IPS-18a (cell line): Measurements from ENCODE around the gene CMTM2.
A peak's percentile ranks its signal among the peaks of the same experiment; 100 is the strongest.
"Not testable (repeated sequence)": the region's sequence is repeated elsewhere in the genome, so short reads cannot be mapped to it uniquely, and the experiment has no call there.

Experiments
- H3K27ac ChIP-seq: one replicate; pipeline ENCODE4 v1.5.1; 2013; ENCODE audit warnings: low read length
- H3K27me3 ChIP-seq: one replicate; pipeline ENCODE4 v1.6.1; 2013; ENCODE audit warnings: mild to moderate bottlenecking, low read length; ENCODE audit not compliant: control insufficient read depth, insufficient read depth
- H3K36me3 ChIP-seq: one replicate; pipeline ENCODE4 v1.6.1; 2013; ENCODE audit warnings: low read depth, low read length; ENCODE audit not compliant: control insufficient read depth
- H3K4me1 ChIP-seq: one replicate; pipeline ENCODE4 v1.6.1; 2013; ENCODE audit warnings: low read depth, low read length; ENCODE audit not compliant: control insufficient read depth
- H3K4me3 ChIP-seq: one replicate; pipeline ENCODE4 v1.5.1; 2013; ENCODE audit warnings: low read length
- H3K9ac ChIP-seq: one replicate; pipeline ENCODE4 v1.6.1; 2013; ENCODE audit warnings: mild to moderate bottlenecking, low read length, moderate library complexity
- H3K9me3 ChIP-seq: one replicate; pipeline ENCODE4 v1.6.1; 2013; ENCODE audit warnings: low read depth, low read length; ENCODE audit not compliant: control insufficient read depth

CMTM2 gene

DNA sequence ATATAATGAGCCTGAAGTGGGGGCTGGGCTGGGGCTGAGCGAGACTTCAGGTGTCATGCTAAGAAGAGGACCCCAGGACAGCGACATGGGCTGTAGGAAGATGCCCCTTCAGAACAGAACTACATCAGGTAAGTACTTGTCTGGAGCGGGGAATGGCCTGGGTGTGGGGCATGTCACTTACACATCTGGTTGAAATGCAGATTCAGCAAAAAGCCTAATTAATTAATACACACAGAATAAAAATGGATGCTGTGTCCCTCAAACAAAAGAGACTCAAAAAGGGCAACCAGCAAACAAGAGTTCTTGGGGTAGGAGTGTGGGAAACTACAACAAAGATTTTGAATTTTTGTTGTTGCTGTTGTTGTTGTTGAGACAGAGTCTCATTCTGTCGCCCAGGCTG, 11.8 kb downstream of the CMTM2 start:
- Histone ChIP-seq H3K9me3 (no peaks in the 10 kb centered on the region), H3K27ac (no peak overlapping the region), H3K4me3 (no peak overlapping the region), H3K27me3 (no peaks in the 10 kb centered on the region), H3K36me3 (no peaks in the 10 kb centered on the region), H3K9ac (no peak overlapping the region), H3K4me1 (no peaks in the 10 kb centered on the region)

DNA sequence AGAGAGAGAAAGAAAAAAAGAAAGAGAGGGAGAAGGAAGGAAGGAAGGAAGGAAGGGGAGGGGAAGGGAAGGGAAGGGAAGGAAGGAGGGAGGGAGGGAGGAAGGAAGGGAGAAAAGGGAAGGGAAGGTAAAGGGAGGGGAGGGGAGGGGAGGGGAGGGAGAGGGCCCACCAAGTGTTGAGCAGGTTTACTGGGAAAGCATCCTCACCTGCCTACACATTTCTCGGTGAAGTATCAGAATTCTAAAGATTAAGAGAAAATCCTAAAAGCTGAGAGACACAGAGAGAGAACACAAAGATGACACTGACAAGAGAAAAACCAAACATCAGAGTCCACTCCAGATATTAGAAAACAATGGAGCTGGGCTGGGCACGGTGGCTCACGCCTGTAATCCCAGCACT, 13.0 kb downstream of the CMTM2 start:
- no peaks in the 10 kb centered on the region for H3K9me3 ChIP-seq
- H3K4me3 ChIP-seq = no peak overlapping the region
- no peaks in the 10 kb centered on the region for H3K36me3 ChIP-seq
- no peak overlapping the region for H3K9ac ChIP-seq
- H3K4me1 ChIP-seq = no peaks in the 10 kb centered on the region
- H3K27ac ChIP-seq = no peak overlapping the region
- H3K27me3 ChIP-seq = no peaks in the 10 kb centered on the region

GRCh38 chr16:66592814-66593213, 13.6 kb downstream of the CMTM2 start:
- Histone ChIP-seq H3K27me3 (no peaks in the 10 kb centered on the region), H3K4me3 (no peak overlapping the region), H3K36me3 (no peaks in the 10 kb centered on the region), H3K27ac (no peak overlapping the region), H3K9me3 (no peaks in the 10 kb centered on the region), H3K9ac (no peak overlapping the region), H3K4me1 (no peaks in the 10 kb centered on the region)

DNA sequence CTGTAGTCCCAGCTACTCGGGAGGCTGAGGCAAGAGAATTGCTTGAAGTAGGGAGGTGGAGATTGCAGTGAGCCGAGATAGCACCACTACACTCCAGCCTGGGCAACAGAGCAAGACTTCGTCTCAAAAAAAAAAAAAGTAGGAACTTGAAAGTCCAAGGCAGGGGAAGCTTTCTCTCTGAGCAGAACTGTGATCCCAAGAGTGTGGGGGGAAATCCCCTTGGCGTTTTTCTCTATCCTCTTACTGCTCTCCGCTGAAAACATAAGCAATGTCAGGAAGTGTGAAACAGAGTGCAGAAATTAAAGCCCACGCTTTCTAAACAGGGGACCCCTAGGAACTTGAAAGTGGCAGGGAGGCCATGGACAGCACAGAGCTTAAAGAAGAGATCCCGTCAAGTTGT, 15.5 kb downstream of the CMTM2 start:
- no peaks in the 10 kb centered on the region for H3K27me3 ChIP-seq
- H3K27ac ChIP-seq = no peak overlapping the region
- no peaks in the 10 kb centered on the region for H3K4me1 ChIP-seq
- H3K36me3 ChIP-seq = no peaks in the 10 kb centered on the region
- no peak overlapping the region for H3K4me3 ChIP-seq
- no peaks in the 10 kb centered on the region for H3K9me3 ChIP-seq
- no peak overlapping the region for H3K9ac ChIP-seq

DNA sequence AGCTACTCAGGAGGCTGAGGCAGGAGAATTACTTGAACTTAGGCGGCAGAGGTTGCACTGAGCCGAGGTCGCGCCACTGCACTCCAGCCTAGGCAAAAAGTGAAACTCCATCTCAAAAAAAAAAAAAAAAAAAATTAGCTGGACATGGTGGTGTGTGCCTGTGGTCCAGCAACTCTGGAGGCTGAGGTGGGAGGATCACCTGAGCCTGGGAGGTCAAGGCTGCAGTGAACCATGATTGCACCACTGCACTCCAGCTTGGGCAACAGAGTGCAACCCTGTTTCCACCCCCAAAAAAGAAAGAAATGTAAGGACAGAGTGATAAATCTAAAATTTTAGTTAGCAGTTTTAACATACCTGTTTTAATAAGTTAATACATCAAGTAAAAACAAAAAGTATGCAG, 17.3 kb downstream of the CMTM2 start:
- H3K9me3 ChIP-seq, H3K4me3 ChIP-seq, H3K36me3 ChIP-seq, H3K27me3 ChIP-seq, H3K27ac ChIP-seq, H3K4me1 ChIP-seq, H3K9ac ChIP-seq: not testable (repeated sequence)

GRCh38 chr16:66596986-66597848, 18.0 kb downstream of the CMTM2 start:
- Histone ChIP-seq H3K27me3 (no peaks in the 10 kb centered on the region), H3K27ac (no peak overlapping the region), H3K4me1 (no peaks in the 10 kb centered on the region), H3K9ac (no peak overlapping the region), H3K9me3 (no peaks in the 10 kb centered on the region), H3K4me3 (no peak overlapping the region), H3K36me3 (no peaks in the 10 kb centered on the region)

DNA sequence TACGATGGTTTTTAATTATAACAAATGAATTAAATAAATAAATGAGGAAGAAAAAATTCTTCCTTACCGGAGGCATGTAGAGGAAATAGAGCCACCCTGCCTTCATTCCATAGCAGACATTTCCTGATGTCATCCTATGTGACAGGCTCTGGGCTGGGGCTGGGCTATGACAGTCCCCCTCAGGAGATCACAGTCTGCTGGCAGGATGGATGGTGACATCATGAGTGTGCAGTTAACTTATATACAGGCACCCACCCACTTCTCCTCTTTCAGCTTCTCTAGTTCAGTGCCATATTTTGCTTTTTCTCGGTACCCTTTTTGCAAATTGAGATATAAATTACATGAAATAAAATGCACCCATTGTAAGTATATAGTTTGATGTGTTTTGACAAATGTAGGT, 18.8 kb downstream of the CMTM2 start:
- no peaks in the 10 kb centered on the region for H3K27me3 ChIP-seq
- no peaks in the 10 kb centered on the region for H3K36me3 ChIP-seq
- no peak overlapping the region for H3K27ac ChIP-seq
- no peaks in the 10 kb centered on the region for H3K4me1 ChIP-seq
- no peak overlapping the region for H3K9ac ChIP-seq
- H3K9me3 ChIP-seq = no peaks in the 10 kb centered on the region
- no peak overlapping the region for H3K4me3 ChIP-seq

DNA sequence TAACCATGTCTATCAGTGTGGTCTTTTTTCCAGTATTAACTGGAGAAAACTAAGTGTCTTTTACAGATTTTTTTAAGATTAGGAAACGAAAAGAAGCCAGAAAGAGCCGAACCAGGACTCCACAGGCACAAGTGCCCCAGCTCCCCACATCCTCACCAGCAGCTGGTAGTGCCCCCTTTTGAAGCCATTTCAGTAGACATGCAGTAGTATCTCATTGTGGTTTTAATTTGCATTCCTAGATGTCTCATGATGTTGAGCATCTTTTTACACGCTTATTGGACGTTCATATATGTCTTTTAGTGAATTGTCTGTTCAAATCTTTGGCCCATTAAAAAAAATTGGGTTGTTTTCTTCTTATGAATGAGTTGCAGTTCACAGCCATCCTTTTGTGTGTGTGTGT, 20.5 kb downstream of the CMTM2 start:
- Histone ChIP-seq H3K27me3 (no peaks in the 10 kb centered on the region), H3K9me3 (no peaks in the 10 kb centered on the region), H3K36me3 (no peaks in the 10 kb centered on the region), H3K27ac (no peak overlapping the region), H3K4me1 (no peaks in the 10 kb centered on the region), H3K9ac (no peak overlapping the region), H3K4me3 (no peak overlapping the region)

DNA sequence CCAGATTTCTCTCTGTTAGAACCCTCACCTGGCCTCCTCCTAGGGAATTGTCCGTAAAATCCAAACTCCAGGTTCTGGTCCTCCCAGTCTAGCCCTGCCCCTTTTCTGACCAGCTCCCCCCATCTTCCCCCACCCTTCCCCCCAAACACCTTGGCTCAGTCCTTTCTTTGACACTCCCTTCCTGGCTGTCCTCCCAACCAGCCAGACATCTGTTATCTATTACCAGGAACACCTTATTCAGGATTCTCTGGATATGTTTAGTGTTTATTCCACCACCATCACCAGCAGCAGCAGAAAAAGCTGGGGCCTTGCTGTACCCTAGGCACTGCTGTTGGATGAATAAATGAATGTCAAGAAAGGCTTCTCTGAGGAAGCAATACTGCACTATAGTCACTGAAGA, 21.2 kb downstream of the CMTM2 start:
- Histone ChIP-seq H3K36me3 (no peaks in the 10 kb centered on the region), H3K27me3 (no peaks in the 10 kb centered on the region), H3K4me1 (no peaks in the 10 kb centered on the region), H3K4me3 (no peak overlapping the region), H3K27ac (no peak overlapping the region), H3K9me3 (no peaks in the 10 kb centered on the region), H3K9ac (no peak overlapping the region)

- Histone ChIP-seq H3K4me1 (no peaks in the 10 kb centered on the region), H3K4me3 (no peak overlapping the region), H3K9me3 (no peaks in the 10 kb centered on the region), H3K27me3 (no peaks in the 10 kb centered on the region), H3K36me3 (no peaks in the 10 kb centered on the region), H3K9ac (no peak overlapping the region), H3K27ac (no peak overlapping the region)
These were observed 22.2 kb downstream of the CMTM2 start for GRCh38 chr16:66601471-66601870.

GRCh38 chr16:66603537-66604375, 24.5 kb downstream of the CMTM2 start:
- Histone ChIP-seq H3K36me3 (no peaks in the 10 kb centered on the region), H3K4me3 (peak overlapping the region; percentile 66), H3K27ac (no peak overlapping the region), H3K27me3 (no peaks in the 10 kb centered on the region), H3K9ac (peak overlapping the region; percentile 53), H3K9me3 (no peaks in the 10 kb centered on the region), H3K4me1 (peaks cover 4% of the 10 kb centered on the region)
